BLaER1 treated with 17β-estradiol and CSF1 and Interleukin-3, amounts not matched to agents 10 nM and 100 nM (cell line): Measurements from ENCODE around the gene CST9.

Experiments used
- H3K27ac ChIP-seq, 11 experiments: shearing (Covaris generic); formaldehyde crosslinking; 2 replicates each; pipeline ENCODE4 v1.8.1; 2022
- H3K27me3 ChIP-seq, 11 experiments: shearing (Covaris generic); formaldehyde crosslinking; 2 replicates each; pipeline ENCODE4 v1.8.1; 2022
- H3K36me3 ChIP-seq, 11 experiments: shearing (Covaris generic); formaldehyde crosslinking; 2 replicates each; pipeline ENCODE4 v1.8.1; 2022
- H3K4me1 ChIP-seq, 10 experiments: shearing (Covaris generic); formaldehyde crosslinking; 2 replicates each; pipeline ENCODE4 v1.8.1; 2022
- H3K4me2 ChIP-seq, 11 experiments: shearing (Covaris generic); formaldehyde crosslinking; 2 replicates each; pipeline ENCODE4 v1.8.1; 2022
- H3K4me3 ChIP-seq, 10 experiments: shearing (Covaris generic); formaldehyde crosslinking; 2 replicates each; pipeline ENCODE4 v1.8.1; 2022
- H3K9ac ChIP-seq, 11 experiments: shearing (Covaris generic); formaldehyde crosslinking; 2 replicates each; pipeline ENCODE4 v1.8.1; 2022
- H3K9me3 ChIP-seq, 11 experiments: shearing (Covaris generic); formaldehyde crosslinking; replicated peaks in 1 of 11; 2 replicates each; pipeline ENCODE4 v1.8.1; 2022
- H4K20me1 ChIP-seq, 11 experiments: shearing (Covaris generic); formaldehyde crosslinking; 2 replicates each; pipeline ENCODE4 v1.8.1; 2022
- Cebpa-rat ChIP-seq, 11 experiments: shearing (Covaris generic); IDR thresholded peaks; 2 replicates each; pipeline ENCODE4 v1.8.1; 2022

The CST9 gene

GRCh38 chr20:23608251-23608846 is 2.6 kb upstream of the CST9 start:
- no peak overlapping the region for H3K4me2 ChIP-seq

GRCh38 chr20:23607497-23608245 is 2.0 kb upstream of the CST9 start:
- Histone ChIP-seq H3K4me3 (no peak overlapping the region), H4K20me1 (no peaks in the 10 kb centered on the region), H3K9ac (peak overlapping the region in 1 of 11 experiments; percentile 32; a peak in 1 of 22 replicates), H3K4me2 (peak overlapping the region in 9 of 11 experiments; percentile 37 to 70 (median 57); a peak in 16 of 22 replicates), H3K27me3 (no peaks in the 10 kb centered on the region), H3K36me3 (no peaks in the 10 kb centered on the region), H3K4me1 (peaks cover 11 to 40% (median 32%) of the 10 kb centered on the region in 10 experiments), H3K9me3 (0 out of 22 replicates have a peak, but pooled peaks cover 0 to 8% (median 0%) of the 10 kb centered on the region in 11 experiments), H3K27ac (no peak overlapping the region)
- no peak for TF ChIP-seq Cebpa-rat (IDR thresholded peaks at IDR 0.05)

More at GRCh38 chr20:23608251-23608846, 2.6 kb upstream of the CST9 start:
- no peak overlapping the region for H3K9ac ChIP-seq
- TF ChIP-seq Cebpa-rat (IDR thresholded peaks at IDR 0.05) = no peak
- no peaks in the 10 kb centered on the region for H3K36me3 ChIP-seq
- no peaks in the 10 kb centered on the region for H4K20me1 ChIP-seq
- no peaks in the 10 kb centered on the region for H3K27me3 ChIP-seq
- 0 out of 22 replicates have a peak, but pooled peaks cover 0 to 2% (median 0%) of the 10 kb centered on the region in 11 experiments for H3K9me3 ChIP-seq
- peaks cover 6 to 34% (median 25%) of the 10 kb centered on the region in 10 experiments for H3K4me1 ChIP-seq
- H3K4me3 ChIP-seq = no peak overlapping the region
- H3K27ac ChIP-seq = no peak overlapping the region

GRCh38 chr20:23606652-23607049 is 934 bp upstream of the CST9 start:
- Histone ChIP-seq H3K27me3 (no peaks in the 10 kb centered on the region), H3K9ac (no peak overlapping the region), H3K4me2 (peak overlapping the region; percentile 5 to 70 (median 51); a peak in 20 of 22 replicates), H3K4me1 (peaks cover 18 to 48% (median 40%) of the 10 kb centered on the region in 10 experiments), H3K36me3 (no peaks in the 10 kb centered on the region), H3K9me3 (0 out of 22 replicates have a peak, but pooled peaks cover 0 to 8% (median 0%) of the 10 kb centered on the region in 11 experiments), H3K27ac (no peak overlapping the region), H3K4me3 (no peak overlapping the region), H4K20me1 (no peaks in the 10 kb centered on the region)
- TF ChIP-seq Cebpa-rat (IDR thresholded peaks at IDR 0.05) = no peak

- Histone ChIP-seq H3K36me3 (no peaks in the 10 kb centered on the region), H4K20me1 (no peaks in the 10 kb centered on the region), H3K27me3 (no peaks in the 10 kb centered on the region), H3K4me3 (no peak overlapping the region), H3K4me2 (peak overlapping the region in 6 of 11 experiments; percentile 34 to 68 (median 51); a peak in 11 of 22 replicates), H3K27ac (no peak overlapping the region), H3K4me1 (peaks cover 18 to 48% (median 40%) of the 10 kb centered on the region in 10 experiments), H3K9ac (no peak overlapping the region), H3K9me3 (0 out of 22 replicates have a peak, but pooled peaks cover 0 to 8% (median 0%) of the 10 kb centered on the region in 11 experiments)
- TF ChIP-seq Cebpa-rat (IDR thresholded peaks at IDR 0.05) = no peak
Measured at GRCh38 chr20:23604306-23604705, 1.4 kb downstream of the CST9 start.

DNA sequence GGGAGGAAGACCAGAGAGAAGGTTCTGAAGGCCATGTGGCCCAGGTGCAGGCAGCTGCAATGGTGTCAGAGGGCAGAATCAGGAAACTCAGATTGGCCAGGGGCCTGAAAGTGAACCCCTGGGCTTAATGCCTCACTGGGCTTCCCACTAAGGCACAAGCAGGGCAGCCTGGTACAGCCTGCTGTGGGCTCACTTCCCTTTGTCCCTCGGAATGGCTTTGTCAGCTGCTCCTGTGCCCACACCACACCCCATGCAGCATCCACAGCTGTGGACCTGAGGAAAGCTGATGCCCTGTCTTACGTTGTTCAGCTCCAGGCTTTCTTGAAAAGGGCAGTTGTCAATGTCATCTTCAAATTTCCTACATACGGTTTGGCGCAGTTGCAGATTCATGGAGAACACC is 2.4 kb downstream of the CST9 start:
- no peak for TF ChIP-seq Cebpa-rat (IDR thresholded peaks at IDR 0.05)
- peak overlapping the region; percentile 34 to 71 (median 54) for H3K4me2 ChIP-seq
- no peak overlapping the region for H3K4me3 ChIP-seq
- peaks cover 18 to 47% (median 39%) of the 10 kb centered on the region in 10 experiments for H3K4me1 ChIP-seq
- no peaks in the 10 kb centered on the region for H3K27me3 ChIP-seq
- no peaks in the 10 kb centered on the region for H3K36me3 ChIP-seq
- H4K20me1 ChIP-seq = no peaks in the 10 kb centered on the region
- H3K9ac ChIP-seq = no peak overlapping the region
- H3K27ac ChIP-seq = peak overlapping the region in 2 of 11 experiments; percentile 15 to 57; a peak in 4 of 22 replicates
- H3K9me3 ChIP-seq = 0 out of 22 replicates have a peak, but pooled peaks cover 0 to 8% (median 0%) of the 10 kb centered on the region in 11 experiments

DNA sequence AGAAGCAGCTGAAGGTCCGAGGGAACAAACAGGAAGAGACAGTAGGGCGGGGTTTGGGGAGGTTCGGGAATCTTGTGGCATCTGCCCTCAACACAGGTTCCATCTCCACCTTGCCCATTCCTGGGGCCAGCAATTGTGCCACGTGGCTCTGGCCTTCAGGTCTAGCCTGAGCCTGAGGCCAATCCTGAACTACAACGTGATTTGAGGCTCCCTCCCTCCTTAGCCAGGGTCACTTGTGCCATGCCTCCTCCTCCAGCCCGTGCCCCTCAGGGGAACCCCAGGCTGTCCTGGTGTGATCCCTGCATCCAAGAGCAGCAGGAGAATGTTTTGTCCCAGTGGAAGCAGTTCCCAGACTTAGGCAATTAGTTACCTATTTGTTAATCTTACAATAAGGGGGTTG is 3.0 kb downstream of the CST9 start:
- Histone ChIP-seq H3K9me3 (0 out of 22 replicates have a peak, but pooled peaks cover 0 to 8% (median 0%) of the 10 kb centered on the region in 11 experiments), H4K20me1 (no peaks in the 10 kb centered on the region), H3K4me1 (peaks cover 18 to 42% (median 38%) of the 10 kb centered on the region in 10 experiments), H3K27me3 (no peaks in the 10 kb centered on the region), H3K4me3 (no peak overlapping the region), H3K4me2 (peak overlapping the region; percentile 34 to 71 (median 54)), H3K27ac (peak overlapping the region in 4 of 11 experiments; percentile 15 to 57 (median 42); a peak in 7 of 22 replicates), H3K36me3 (no peaks in the 10 kb centered on the region), H3K9ac (no peak overlapping the region)
- no peak for TF ChIP-seq Cebpa-rat (IDR thresholded peaks at IDR 0.05)

GRCh38 chr20:23602241-23602640 is 3.5 kb downstream of the CST9 start:
- no peak overlapping the region for H3K9ac ChIP-seq
- no peak overlapping the region for H3K4me3 ChIP-seq
- TF ChIP-seq Cebpa-rat (IDR thresholded peaks at IDR 0.05) = no peak
- 0 out of 22 replicates have a peak, but pooled peaks cover 0 to 8% (median 0%) of the 10 kb centered on the region in 11 experiments for H3K9me3 ChIP-seq
- H3K4me1 ChIP-seq = peaks cover 18 to 37% (median 34%) of the 10 kb centered on the region in 10 experiments
- peak overlapping the region; percentile 34 to 71 (median 54); a peak in 20 of 22 replicates for H3K4me2 ChIP-seq
- no peaks in the 10 kb centered on the region for H3K36me3 ChIP-seq
- no peaks in the 10 kb centered on the region for H4K20me1 ChIP-seq
- peak overlapping the region in 4 of 11 experiments; percentile 15 to 57 (median 42); a peak in 6 of 22 replicates for H3K27ac ChIP-seq
- no peaks in the 10 kb centered on the region for H3K27me3 ChIP-seq

DNA sequence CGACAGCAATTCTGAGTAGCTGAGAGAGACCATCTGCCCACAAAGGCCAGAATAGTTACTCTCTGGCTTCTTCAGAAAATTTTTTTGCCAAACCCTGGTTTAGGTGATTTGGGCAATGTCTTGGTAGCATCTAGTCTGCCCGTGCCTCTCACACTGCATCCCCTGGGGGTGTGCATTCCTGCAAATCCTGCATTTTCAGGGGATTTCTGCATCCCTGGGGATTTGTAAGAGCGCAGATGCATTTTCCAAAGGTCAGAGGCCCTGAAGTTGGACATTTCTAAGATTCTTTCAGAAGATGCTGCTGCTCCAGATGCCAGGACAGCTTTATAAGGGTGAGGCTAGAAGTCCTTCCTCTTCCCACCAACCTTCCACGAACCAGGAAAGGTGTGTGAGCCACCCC is 4.0 kb downstream of the CST9 start:
- TF ChIP-seq Cebpa-rat (IDR thresholded peaks at IDR 0.05) = no peak
- Histone ChIP-seq H3K27ac (no peak overlapping the region), H3K9me3 (0 out of 22 replicates have a peak, but pooled peaks cover 0 to 8% (median 0%) of the 10 kb centered on the region in 11 experiments), H4K20me1 (no peaks in the 10 kb centered on the region), H3K27me3 (no peaks in the 10 kb centered on the region), H3K9ac (no peak overlapping the region), H3K36me3 (no peaks in the 10 kb centered on the region), H3K4me1 (peaks cover 18 to 32% (median 28%) of the 10 kb centered on the region in 10 experiments), H3K4me2 (peak overlapping the region in 4 of 11 experiments; percentile 50 to 71 (median 62); a peak in 6 of 22 replicates), H3K4me3 (no peak overlapping the region)

DNA sequence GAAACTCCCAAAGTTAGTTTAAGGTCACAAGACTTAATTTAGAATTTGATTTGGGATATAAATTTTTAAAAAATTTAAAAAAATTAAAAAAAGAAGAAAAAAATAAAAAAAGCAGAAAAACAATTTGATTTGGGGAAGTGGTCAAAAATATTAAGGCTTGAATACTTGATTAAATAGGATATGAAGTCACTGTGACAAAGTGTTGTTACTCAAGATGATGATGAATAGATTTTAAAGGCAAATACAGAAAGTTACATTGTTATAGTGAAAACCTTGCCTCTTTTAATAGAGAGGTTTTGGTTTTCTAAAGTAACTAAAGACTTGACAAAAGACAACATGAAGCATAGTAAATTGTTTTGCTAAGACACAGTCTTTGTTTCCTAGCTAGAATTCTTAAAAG is 7.2 kb downstream of the CST9 start:
- Histone ChIP-seq H3K4me3 (no peak overlapping the region), H3K4me1 (peaks cover 14 to 17% (median 16%) of the 10 kb centered on the region in 10 experiments)

More for the DNA sequence above, 7.2 kb downstream of the CST9 start:
- H3K9me3 ChIP-seq = 0 out of 22 replicates have a peak, but pooled peaks cover 0 to 8% (median 0%) of the 10 kb centered on the region in 11 experiments
- H3K4me2 ChIP-seq = no peak overlapping the region
- H3K27ac ChIP-seq = no peak overlapping the region
- H3K9ac ChIP-seq = no peak overlapping the region
- no peaks in the 10 kb centered on the region for H3K36me3 ChIP-seq
- no peaks in the 10 kb centered on the region for H3K27me3 ChIP-seq
- no peaks in the 10 kb centered on the region for H4K20me1 ChIP-seq
- TF ChIP-seq Cebpa-rat (IDR thresholded peaks at IDR 0.05) = no peak
